SK-N-MC (cell line): ENCODE results near the gene RAVER1.

Experiments
- DNase-seq: peaks from one replicate; pipeline ENCODE4 v3.0.0-alpha.2; 2011; ENCODE audit warnings: low read depth, low spot score
- H3K27ac ChIP-seq: fragments of 200-600 bp; sonication (generic); 2 replicates; pipeline ENCODE4 v1.5.1; 2016; ENCODE audit warnings: mixed run types
- H3K36me3 ChIP-seq: fragments of 200-600 bp; sonication (generic); 2 replicates; pipeline ENCODE4 v1.6.1; 2017; ENCODE audit warnings: antibody characterized with exemption, low read length, mixed read lengths; ENCODE audit not compliant: insufficient read depth
- H3K4me3 ChIP-seq: fragments of 200-600 bp; sonication (generic); 2 replicates; pipeline ENCODE4 v1.5.1; 2016
- H3K9ac ChIP-seq: fragments of 200-600 bp; sonication (generic); 2 replicates; pipeline ENCODE4 v1.8.0; 2017; ENCODE audit warnings: mixed run types, mixed read lengths; ENCODE audit not compliant: insufficient read length
- H3K9me3 ChIP-seq: fragments of 200-600 bp; sonication (generic); 2 replicates; pipeline ENCODE4 v1.6.1; 2017; ENCODE audit warnings: low read depth, mild to moderate bottlenecking, antibody characterized with exemption, low read length, moderate library complexity, mixed read lengths
- EZH2 ChIP-seq: fragments of 200-600 bp; sonication (generic); IDR thresholded peaks from one replicate; pipeline ENCODE4 v1.6.1; 2017; ENCODE audit warnings: antibody characterized with exemption
- FOXP2 ChIP-seq: optimal IDR thresholded peaks from 2 replicates; pipeline ENCODE3; 2011; ENCODE audit warnings: mild to moderate bottlenecking, moderate library complexity; ENCODE audit not compliant: insufficient read depth; ENCODE audit errors: extremely low read length, control extremely low read depth
- POLR2AphosphoS5 ChIP-seq: IDR thresholded peaks from 2 replicates; pipeline ENCODE4 v1.6.1; 2012; ENCODE audit warnings: mild to moderate bottlenecking, low read depth, low read length, borderline replicate concordance

Gene RAVER1

GRCh38 chr19:10325732-10326131, 7.6 kb downstream of the RAVER1 start:
- Histone ChIP-seq H3K36me3 (peaks cover 84% of the 10 kb centered on the region), H3K27ac (no peak overlapping the region), H3K4me3 (no peak overlapping the region), H3K9me3 (no peaks in the 10 kb centered on the region), H3K9ac (no peak overlapping the region)
- DNase-seq = no peak
- TF ChIP-seq EZH2 = no peak
- TF ChIP-seq POLR2AphosphoS5 = no peak
- TF ChIP-seq FOXP2 = no peak

GRCh38 chr19:10321874-10322835, 11.2 kb downstream of the RAVER1 start:
- Histone ChIP-seq H3K4me3 (no peak overlapping the region), H3K9me3 (no peaks in the 10 kb centered on the region), H3K27ac (no peak overlapping the region), H3K36me3 (peaks cover 69% of the 10 kb centered on the region), H3K9ac (no peak overlapping the region)
- DNase-seq = no peak
- no peak; the same call in 1 of the 2 replicates for TF ChIP-seq POLR2AphosphoS5
- TF ChIP-seq EZH2 = no peak
- no peak for TF ChIP-seq FOXP2

- H3K36me3 ChIP-seq = peaks cover 72% of the 10 kb centered on the region
- H3K9me3 ChIP-seq = no peaks in the 10 kb centered on the region
- TF ChIP-seq EZH2 = no peak
- no peak for TF ChIP-seq POLR2AphosphoS5
- no peak for TF ChIP-seq FOXP2
- no peak overlapping the region for H3K4me3 ChIP-seq
- H3K27ac ChIP-seq = no peak overlapping the region
- H3K9ac ChIP-seq = no peak overlapping the region
- DNase-seq = no peak
Observed at GRCh38 chr19:10321417-10321797, 11.9 kb downstream of the RAVER1 start.

- no peak for DNase-seq
- H3K36me3 ChIP-seq = peaks cover 71% of the 10 kb centered on the region
- TF ChIP-seq FOXP2 (no peak), POLR2AphosphoS5 (no peak), EZH2 (no peak)
Observed at GRCh38 chr19:10320602-10321416, 12.5 kb downstream of the RAVER1 start.

GRCh38 chr19:10318807-10319682, 14.3 kb downstream of the RAVER1 start:
- Histone ChIP-seq H3K9ac (no peak overlapping the region), H3K27ac (no peak overlapping the region), H3K36me3 (peaks cover 58% of the 10 kb centered on the region), H3K9me3 (no peaks in the 10 kb centered on the region), H3K4me3 (no peak overlapping the region)
- DNase-seq = no peak
- TF ChIP-seq POLR2AphosphoS5 (no peak), EZH2 (no peak), FOXP2 (no peak)

More at GRCh38 chr19:10320602-10321416, 12.5 kb downstream of the RAVER1 start:
- no peak overlapping the region for H3K9ac ChIP-seq
- no peaks in the 10 kb centered on the region for H3K9me3 ChIP-seq
- H3K4me3 ChIP-seq = no peak overlapping the region
- H3K27ac ChIP-seq = no peak overlapping the region

GRCh38 chr19:10317857-10318462, 15.4 kb downstream of the RAVER1 start:
- Histone ChIP-seq H3K27ac (no peak overlapping the region), H3K9me3 (no peaks in the 10 kb centered on the region), H3K36me3 (peaks cover 56% of the 10 kb centered on the region), H3K9ac (no peak overlapping the region), H3K4me3 (no peak overlapping the region)
- no peak for DNase-seq
- TF ChIP-seq FOXP2 (no peak), EZH2 (no peak), POLR2AphosphoS5 (no peak)
